H1 (cell line): ENCODE measurements around the gene BCAP31. TPM values are rescaled to one million over a fixed set of nuclear protein-coding genes. Genes with fewer than 3 reads are reported as not detected.

Source experiments
- CTCF ChIA-PET: fragments of 300-600 bp; sonication (Branson Sonifier 250); formaldehyde crosslinking; loops from one replicate; lab custom pipeline; 2021; ENCODE audit not compliant: partially characterized antibody; lab: Charles Lee
- POLR2A ChIA-PET: fragments of 300-600 bp; sonication (Branson Sonifier 250); formaldehyde crosslinking; loops from one replicate; lab custom pipeline; 2021; ENCODE audit warnings: inconsistent platforms; ENCODE audit not compliant: partially characterized antibody; lab: Charles Lee
- DNase-seq, 2 experiments: peaks; one replicate each; pipeline versions ENCODE4 v3.0.0 to v3.0.0-alpha.2; 2010 to 2022; ENCODE audit warnings: low spot score in 2 of 2, low read depth in 1 of 2, mixed read lengths in 1 of 2
- FAIRE-seq: peaks from 2 replicates; lab custom pipeline; 2011; peaks lifted over from hg19 to GRCh38; lab: Jason Lieb, UNC
- H2AFZ ChIP-seq: 2 replicates; pipeline ENCODE4 v1.8.1; 2012; ENCODE audit warnings: low read length, inconsistent platforms
- H2AK5ac ChIP-seq: 2 replicates; pipeline ENCODE4 v1.6.1; 2013; ENCODE audit warnings: low read depth, low read length
- H2BK120ac ChIP-seq: replicated peaks from 2 replicates; pipeline ENCODE3; 2013; ENCODE audit warnings: low read depth, low read length, inconsistent platforms
- H2BK12ac ChIP-seq: 2 replicates; pipeline ENCODE4 v1.6.1; 2013; ENCODE audit warnings: low read depth, low read length
- H2BK15ac ChIP-seq: 2 replicates; pipeline ENCODE4 v1.6.1; 2013; ENCODE audit warnings: low read length
- H2BK20ac ChIP-seq: 2 replicates; pipeline ENCODE4 v1.6.1; 2013; ENCODE audit warnings: low read length
- H2BK5ac ChIP-seq: 2 replicates; pipeline ENCODE4 v1.6.1; 2013; ENCODE audit warnings: low read depth, low read length
- H3K14ac ChIP-seq: 2 replicates; pipeline ENCODE4 v1.6.1; 2013; ENCODE audit warnings: inconsistent platforms; ENCODE audit not compliant: insufficient read length
- H3K18ac ChIP-seq: 2 replicates; pipeline ENCODE4 v1.6.1; 2013; ENCODE audit warnings: low read length; ENCODE audit errors: extremely low read depth
- H3K23ac ChIP-seq: 2 replicates; pipeline ENCODE4 v1.6.1; 2013; ENCODE audit warnings: inconsistent platforms; ENCODE audit not compliant: insufficient read length
- H3K23me2 ChIP-seq: 2 replicates; pipeline ENCODE4 v1.6.1; 2013; ENCODE audit warnings: low read depth, low read length
- H3K27ac ChIP-seq: 2 replicates; pipeline ENCODE4 v1.6.1; 2011; ENCODE audit warnings: low read depth, low read length, inconsistent platforms
- H3K27me3 ChIP-seq, 4 experiments: replicated peaks in 1 of 4; 1 replicate in 1 of 4; 2 replicates in 3 of 4; pipeline versions ENCODE4 v1.6.1 to v1.8.1; 2011 to 2013; ENCODE audit warnings: low read length in 3 of 4, mild to moderate bottlenecking in 3 of 4, inconsistent platforms in 2 of 4, mixed read lengths in 2 of 4, moderate library complexity in 1 of 4; ENCODE audit not compliant: control insufficient read depth in 3 of 4, insufficient read depth in 3 of 4; ENCODE audit errors: extremely low read depth in 1 of 4
- H3K36me3 ChIP-seq, 4 experiments: 2 replicates each; pipeline versions ENCODE4 v1.6.1 to v1.8.1; 2011 to 2013; ENCODE audit warnings: mild to moderate bottlenecking in 4 of 4, low read length in 3 of 4, moderate library complexity in 2 of 4, control low read depth in 1 of 4, inconsistent platforms in 1 of 4; ENCODE audit not compliant: insufficient read depth in 4 of 4, control insufficient read depth in 2 of 4
- H3K4ac ChIP-seq: replicated peaks from 2 replicates; pipeline ENCODE3; 2013; ENCODE audit warnings: low read length, low read depth, mixed read lengths, inconsistent platforms; ENCODE audit not compliant: insufficient read length
- H3K4me1 ChIP-seq, 4 experiments: replicated peaks in 1 of 4; 1 replicate in 1 of 4; 2 replicates in 3 of 4; pipeline versions ENCODE4 v1.6.1 to v1.8.1; 2011 to 2013; ENCODE audit warnings: low read length in 3 of 4, inconsistent platforms in 2 of 4, mixed read lengths in 1 of 4; ENCODE audit not compliant: insufficient read depth in 4 of 4, control insufficient read depth in 3 of 4
- H3K4me2 ChIP-seq, 2 experiments: 2 replicates each; pipeline versions ENCODE4 v1.6.1 to v1.8.1; 2011 to 2013; ENCODE audit warnings: low read depth in 2 of 2, low read length in 2 of 2, control low read depth in 1 of 2, inconsistent platforms in 1 of 2, mild to moderate bottlenecking in 1 of 2; ENCODE audit not compliant: insufficient read depth in 1 of 2
- H3K4me3 ChIP-seq, 4 experiments: fragments of 200-600, 300-600 bp in 1 of 4; sonication (generic), shearing (Covaris generic), sonication (Bioruptor Twin) in 1 of 4; 2 replicates each; pipeline versions ENCODE4 v1.5.1 to v1.8.1; 2011 to 2016; ENCODE audit warnings: low read length in 4 of 4, low read depth in 3 of 4, control low read depth in 2 of 4, inconsistent platforms in 2 of 4, mild to moderate bottlenecking in 2 of 4, mixed read lengths in 1 of 4, moderate library complexity in 1 of 4; ENCODE audit not compliant: insufficient read depth in 2 of 4; ENCODE audit errors: extremely low read depth in 1 of 4
- H3K56ac ChIP-seq: replicated peaks from 2 replicates; pipeline ENCODE3; 2013; ENCODE audit warnings: low read depth, mild to moderate bottlenecking, mixed read lengths, low read length, inconsistent platforms; ENCODE audit not compliant: insufficient read length
- H3K79me1 ChIP-seq: 2 replicates; pipeline ENCODE4 v1.6.1; 2013; ENCODE audit warnings: low read depth, low read length, control low read depth
- H3K79me2 ChIP-seq, 2 experiments: 2 replicates each; pipeline versions ENCODE4 v1.6.1 to v1.8.1; 2012 to 2013; ENCODE audit warnings: low read length in 2 of 2, mild to moderate bottlenecking in 2 of 2, inconsistent platforms in 1 of 2; ENCODE audit not compliant: insufficient read depth in 2 of 2, control insufficient read depth in 1 of 2
- H3K9ac ChIP-seq, 4 experiments: replicated peaks in 1 of 4; 1 replicate in 1 of 4; 2 replicates in 3 of 4; pipeline versions ENCODE4 v1.6.1 to v1.8.1; 2011 to 2013; ENCODE audit warnings: low read depth in 3 of 4, low read length in 3 of 4, control low read depth in 2 of 4, mild to moderate bottlenecking in 2 of 4, moderate library complexity in 2 of 4, inconsistent platforms in 1 of 4; ENCODE audit errors: extremely low read depth in 1 of 4
- H3K9me3 ChIP-seq, 2 experiments: 2 replicates each; pipeline versions ENCODE4 v1.6.1 to v1.8.1; 2012 to 2013; ENCODE audit warnings: mild to moderate bottlenecking in 2 of 2, moderate library complexity in 2 of 2, control low read depth in 1 of 2, inconsistent platforms in 1 of 2, low read depth in 1 of 2, low read length in 1 of 2, mixed read lengths in 1 of 2; ENCODE audit not compliant: insufficient read depth in 2 of 2
- H4K20me1 ChIP-seq, 2 experiments: replicated peaks in 1 of 2; 2 replicates each; pipeline versions ENCODE3 to v1.8.1; 2011 to 2013; ENCODE audit warnings: inconsistent platforms in 2 of 2, low read length in 2 of 2, mild to moderate bottlenecking in 1 of 2; ENCODE audit not compliant: insufficient read depth in 2 of 2, control insufficient read depth in 1 of 2
- H4K5ac ChIP-seq: 2 replicates; pipeline ENCODE4 v1.6.1; 2013; ENCODE audit warnings: low read length, low read depth, mixed read lengths, inconsistent platforms; ENCODE audit not compliant: insufficient read length
- H4K8ac ChIP-seq: 2 replicates; pipeline ENCODE4 v1.8.0; 2013; ENCODE audit warnings: mild to moderate bottlenecking, moderate library complexity, low read length, inconsistent platforms; ENCODE audit not compliant: insufficient read depth; ENCODE audit errors: extremely low read depth
- H4K91ac ChIP-seq: replicated peaks from 2 replicates; pipeline ENCODE3; 2013; ENCODE audit warnings: low read length, mixed read lengths, inconsistent platforms; ENCODE audit not compliant: insufficient read length
- EGR1 ChIP-seq: IDR thresholded peaks from 2 replicates; pipeline ENCODE4 v1.6.1; 2011; ENCODE audit warnings: low read depth, low read length, borderline replicate concordance
- EP300 ChIP-seq, 2 experiments: IDR thresholded peaks; 1 replicate in 1 of 2; 2 replicates in 1 of 2; pipeline ENCODE4 v1.6.1; 2011 to 2012; ENCODE audit warnings: low read depth in 2 of 2, low read length in 2 of 2, mild to moderate bottlenecking in 2 of 2, borderline replicate concordance in 1 of 2, inconsistent platforms in 1 of 2, moderate library complexity in 1 of 2
- FOSL1 ChIP-seq: IDR thresholded peaks from 2 replicates; pipeline ENCODE4 v1.6.1; 2011; ENCODE audit warnings: mild to moderate bottlenecking, low read depth, low read length, moderate library complexity; ENCODE audit not compliant: insufficient read depth
- GABPA ChIP-seq: IDR thresholded peaks from 2 replicates; pipeline ENCODE4 v1.6.1; 2011; ENCODE audit warnings: mild to moderate bottlenecking, low read length, moderate library complexity, borderline replicate concordance; ENCODE audit not compliant: insufficient read depth
- MAFK ChIP-seq: IDR thresholded peaks from 2 replicates; pipeline ENCODE4 v1.6.1; 2012; ENCODE audit warnings: low read depth, mild to moderate bottlenecking, improper control_type of control experiment, low read length
- PHF8 ChIP-seq: fragments of 200-600 bp; sonication (generic); conservative IDR thresholded peaks from 2 replicates; pipeline ENCODE4 v1.7.1; 2012; ENCODE audit warnings: low read depth, mild to moderate bottlenecking, inconsistent platforms, low read length, moderate library complexity
- SIX5 ChIP-seq: IDR thresholded peaks from 2 replicates; pipeline ENCODE4 v1.6.1; 2011; ENCODE audit warnings: mild to moderate bottlenecking, low read depth, low read length
- SUZ12 ChIP-seq: fragments of 200-600 bp; sonication (generic); IDR thresholded peaks from 2 replicates; pipeline ENCODE4 v1.6.1; 2012; ENCODE audit warnings: mild to moderate bottlenecking, inconsistent platforms, low read length, moderate library complexity, mixed read lengths
- TAF1 ChIP-seq: IDR thresholded peaks from 2 replicates; pipeline ENCODE4 v1.6.1; 2011; ENCODE audit warnings: mild to moderate bottlenecking, low read depth, low read length
- TAF7 ChIP-seq: optimal IDR thresholded peaks from 2 replicates; pipeline ENCODE3; 2011; ENCODE audit warnings: low read depth, mild to moderate bottlenecking, inconsistent platforms, low read length, moderate library complexity, borderline replicate concordance
- TBP ChIP-seq: IDR thresholded peaks from 2 replicates; pipeline ENCODE4 v1.6.1; 2011; ENCODE audit warnings: low read depth, low read length, improper control_type of control experiment
- USF2 ChIP-seq: IDR thresholded peaks from 2 replicates; pipeline ENCODE4 v1.6.1; 2011; ENCODE audit warnings: low read length, improper control_type of control experiment
- WGBS, 2 experiments: shearing (Covaris generic) in 1 of 2; methylation state at CpG; one replicate each; pipeline versions ENCODE4 v1.1.6 to v1.1.7; 2013 to 2015; ENCODE audit warnings: low lambda C conversion rate in 2 of 2, mixed read lengths in 2 of 2, inconsistent platforms in 1 of 2, low coverage in 1 of 2, missing lambda C conversion rate in 1 of 2; ENCODE audit not compliant: insufficient replicate concordance in 2 of 2, insufficient coverage in 1 of 2, insufficient read length in 1 of 2; ENCODE audit errors: extremely low coverage in 1 of 2, missing lambda C conversion rate in 1 of 2; 5-methylcytosine and 5-hydroxymethylcytosine counted together
- polyA plus RNA-seq, 7 experiments: library from polyadenylated mRNA; depleted of rRNA in 3 of 7; stranded (reverse) in 5 of 7; unstranded in 2 of 7; fragments of >200 nt in 5 of 7; fragments of 200-250 nt in 2 of 7; gene quantifications; 1 replicate in 5 of 7; 2 replicates in 1 of 7; 4 replicates in 1 of 7; pipeline versions ENCODE4 v1.2.1 to v1.2.3, GENCODE V29; 2011 to 2013; ENCODE audit warnings: missing spikeins in 2 of 7, mixed read lengths in 2 of 7
- total RNA-seq: library from RNA; stranded (reverse); fragmentation: NEBNext Ultra II Directional; extraction: Animal tissue kit (Norgen Biotek cat#: 25700); gene quantifications from 2 replicates; pipeline ENCODE4 v1.2.1, GENCODE V29; 2021
- TF ChIP-seq, protein P1 (sequence below): IDR thresholded peaks from 2 replicates; pipeline ENCODE4 v1.6.1; 2012; ENCODE audit warnings: inconsistent platforms

The BCAP31 gene
- total and polyA plus RNA-seq, 2 of the 8 experiments (the other 6 are each of a cell fraction or from before 2014, with no cell fraction given), result 136 to 159 TPM

GRCh38 chrX:153741446-153741845, 17.3 kb upstream of the BCAP31 start:
- CTCF ChIA-PET, result interaction anchor here (1.0 kb wide), 1 partner anchor 12 kb away, joined by 4 read pairs; no protein-coding TSS in a partner anchor
- Histone ChIP-seq H3K56ac (no peak overlapping the region), H3K79me1 (no peaks in the 10 kb centered on the region), H2AK5ac (no peak overlapping the region), H2BK120ac (no peak overlapping the region), H4K91ac (no peak overlapping the region), H2BK5ac (no peak overlapping the region), H2AFZ (no peak overlapping the region), H3K27ac (no peak overlapping the region), H4K8ac (no peak overlapping the region), H3K9me3 (no peaks in the 10 kb centered on the region), H3K4me2 (no peak overlapping the region), H3K23me2 (no peaks in the 10 kb centered on the region), H3K36me3 (no peaks in the 10 kb centered on the region), H3K4me1 (peaks cover 0 to 3% (median 1%) of the 10 kb centered on the region in 4 experiments; a peak in 2 of 7 replicates), H3K9ac (no peak overlapping the region), H3K4ac (no peak overlapping the region), H4K5ac (no peak overlapping the region), H3K79me2 (no peaks in the 10 kb centered on the region), H4K20me1 (no peaks in the 10 kb centered on the region), H3K18ac (no peak overlapping the region), H3K27me3 (no peaks in the 10 kb centered on the region), H3K4me3 (no peak overlapping the region), H2BK20ac (no peak overlapping the region), H3K14ac (no peak overlapping the region), H3K23ac (no peak overlapping the region), H2BK15ac (no peak overlapping the region), H2BK12ac (no peak overlapping the region)
- FAIRE-seq (no peak), DNase-seq (no peak)
- POLR2A ChIA-PET, result no interaction called here
- 96% methylated on average over 4 of the region's 14 CpGs; no CpG with 5 or more reads in 1 of the 2 experiments for WGBS, 2 experiments
- TF ChIP-seq EGR1, result no peak
- no peak for TF ChIP-seq PHF8
- no peak for TF ChIP-seq FOSL1
- TF ChIP-seq, protein P1, sequence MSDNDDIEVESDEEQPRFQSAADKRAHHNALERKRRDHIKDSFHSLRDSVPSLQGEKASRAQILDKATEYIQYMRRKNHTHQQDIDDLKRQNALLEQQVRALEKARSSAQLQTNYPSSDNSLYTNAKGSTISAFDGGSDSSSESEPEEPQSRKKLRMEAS, result no peak
- TF ChIP-seq SUZ12, result no peak
- no peak for TF ChIP-seq GABPA
- TF ChIP-seq TAF1, result no peak
- TF ChIP-seq USF2, result no peak
- no peak for TF ChIP-seq SIX5
- no peak for TF ChIP-seq MAFK
- no peak for TF ChIP-seq EP300 (IDR thresholded peaks at IDR 0.05; ENCODE audit: borderline replicate concordance in 1 of 2, low read depth in 2 of 2, low read length in 2 of 2)
- no peak for TF ChIP-seq TAF7
- no peak for TF ChIP-seq TBP
